ENCODE data around the gene LRRC8C.
A peak's percentile ranks its signal among the peaks of the same experiment; 100 is the strongest.
"Not testable (repeated sequence)": the region's sequence is repeated elsewhere in the genome, so short reads cannot be mapped to it uniquely, and the experiment has no call there.

Gene LRRC8C

GRCh38 chr1:89632657-89633247, at the start of gene LRRC8C:
TSS of gene LRRC8C (plus strand) at chr1:89633120. CDS start at chr1:89686474, 53,354 bp downstream.
- FAIRE-seq: no peak

GRCh38 chr1:89584211-89584610, 48.7 kb upstream of the LRRC8C start:
- no peak for FAIRE-seq

- FAIRE-seq: no peak
Observed at GRCh38 chr1:89584781-89585180, 48.1 kb upstream of the LRRC8C start.

GRCh38 chr1:89587729-89588161, 45.2 kb upstream of the LRRC8C start:
- no peak for FAIRE-seq

GRCh38 chr1:89588480-89588879, 44.4 kb upstream of the LRRC8C start:
- no peak for FAIRE-seq

- FAIRE-seq: no peak
Observed at GRCh38 chr1:89589515-89589914, 43.4 kb upstream of the LRRC8C start.

- no peak for FAIRE-seq
Observed at GRCh38 chr1:89590341-89591080, 42.4 kb upstream of the LRRC8C start.

- FAIRE-seq: not testable (repeated sequence)
Observed at GRCh38 chr1:89592861-89593302, 40.0 kb upstream of the LRRC8C start.

- no peak for FAIRE-seq
Observed at GRCh38 chr1:89594096-89594740, 38.7 kb upstream of the LRRC8C start.

GRCh38 chr1:89596698-89597097, 36.2 kb upstream of the LRRC8C start:
- FAIRE-seq: no peak

- FAIRE-seq: peak; percentile 93
Observed at GRCh38 chr1:89598450-89599331, 34.2 kb upstream of the LRRC8C start.

GRCh38 chr1:89599332-89599630, 33.6 kb upstream of the LRRC8C start:
- no peak for FAIRE-seq

- no peak for FAIRE-seq
Observed at GRCh38 chr1:89600451-89601224, 32.3 kb upstream of the LRRC8C start.

GRCh38 chr1:89602871-89603404, 30.0 kb upstream of the LRRC8C start:
- no peak for FAIRE-seq

GRCh38 chr1:89603651-89604413, 29.1 kb upstream of the LRRC8C start:
- no peak for FAIRE-seq

- no peak for FAIRE-seq
Observed at GRCh38 chr1:89604414-89604735, 28.5 kb upstream of the LRRC8C start.

GRCh38 chr1:89605692-89606091, 27.2 kb upstream of the LRRC8C start:
- FAIRE-seq: no peak

GRCh38 chr1:89606227-89606980, 26.5 kb upstream of the LRRC8C start:
- FAIRE-seq: no peak

- FAIRE-seq: no peak
Observed at GRCh38 chr1:89607156-89607555, 25.8 kb upstream of the LRRC8C start.

GRCh38 chr1:89607586-89608318, 25.2 kb upstream of the LRRC8C start:
- no peak for FAIRE-seq
